H9 (cell line): ENCODE data around the gene LARP4. TPM values are rescaled to one million over a fixed set of nuclear protein-coding genes. Genes with fewer than 3 reads are reported as not detected.
"Not testable (repeated sequence)": the region's sequence is repeated elsewhere in the genome, so short reads cannot be mapped to it uniquely, and the experiment has no call there.

ENCODE experiments used
- DNase-seq: peaks from one replicate; pipeline ENCODE4 v3.0.0-alpha.2; 2017
- H2AFZ ChIP-seq: one replicate; pipeline ENCODE4 v1.6.1; 2013; ENCODE audit warnings: mild to moderate bottlenecking, low read length, control low read depth, moderate library complexity
- H2AK5ac ChIP-seq: 2 replicates; pipeline ENCODE4 v1.6.1; 2013; ENCODE audit warnings: low read length, control low read depth, mixed read lengths; ENCODE audit not compliant: insufficient read length
- H2BK120ac ChIP-seq: one replicate; pipeline ENCODE4 v1.6.1; 2013; ENCODE audit warnings: low read depth, mild to moderate bottlenecking, low read length, control low read depth, inconsistent platforms; ENCODE audit not compliant: poor library complexity, severe bottlenecking
- H2BK12ac ChIP-seq: 2 replicates; pipeline ENCODE4 v1.6.1; 2013; ENCODE audit warnings: low read length, control low read depth, mixed read lengths, low read depth; ENCODE audit not compliant: insufficient read length
- H2BK15ac ChIP-seq: 2 replicates; pipeline ENCODE4 v1.6.1; 2013; ENCODE audit warnings: low read depth, low read length, control low read depth
- H2BK20ac ChIP-seq: one replicate; pipeline ENCODE4 v1.6.1; 2013; ENCODE audit warnings: low read depth, mild to moderate bottlenecking, low read length, control low read depth, inconsistent platforms; ENCODE audit not compliant: poor library complexity, severe bottlenecking
- H2BK5ac ChIP-seq: 2 replicates; pipeline ENCODE4 v1.6.1; 2013; ENCODE audit warnings: low read length, control low read depth, mixed read lengths; ENCODE audit not compliant: insufficient read length
- H3K14ac ChIP-seq: 2 replicates; pipeline ENCODE4 v1.6.1; 2013; ENCODE audit warnings: low read length, control low read depth; ENCODE audit not compliant: insufficient read depth
- H3K18ac ChIP-seq: 2 replicates; pipeline ENCODE4 v1.6.1; 2013; ENCODE audit warnings: low read depth, mild to moderate bottlenecking, mixed read lengths, low read length, control low read depth; ENCODE audit not compliant: insufficient read length
- H3K23ac ChIP-seq: 2 replicates; pipeline ENCODE4 v1.6.1; 2013; ENCODE audit warnings: low read length, control low read depth, mixed read lengths, low read depth; ENCODE audit not compliant: insufficient read length
- H3K23me2 ChIP-seq: 2 replicates; pipeline ENCODE4 v1.6.1; 2013; ENCODE audit warnings: low read depth, mild to moderate bottlenecking, mixed read lengths, low read length, control low read depth; ENCODE audit not compliant: insufficient read length, poor library complexity, severe bottlenecking
- H3K27ac ChIP-seq: 2 replicates; pipeline ENCODE4 v1.5.1; 2013; ENCODE audit warnings: low read length, control low read depth, mixed read lengths, low read depth; ENCODE audit not compliant: insufficient read length
- H3K27me3 ChIP-seq: 2 replicates; pipeline ENCODE4 v1.6.1; 2013; ENCODE audit warnings: low read length, control low read depth, inconsistent platforms; ENCODE audit not compliant: insufficient read depth
- H3K4ac ChIP-seq: 2 replicates; pipeline ENCODE4 v1.6.1; 2013; ENCODE audit warnings: low read depth, mild to moderate bottlenecking, control low read depth, inconsistent platforms, low read length, moderate library complexity
- H3K4me1 ChIP-seq: 2 replicates; pipeline ENCODE4 v1.6.1; 2013; ENCODE audit warnings: low read length, control low read depth, inconsistent platforms; ENCODE audit not compliant: insufficient read depth
- H3K4me2 ChIP-seq: 2 replicates; pipeline ENCODE4 v1.6.1; 2013; ENCODE audit warnings: low read length, control low read depth, mixed read lengths; ENCODE audit not compliant: insufficient read length, insufficient read depth
- H3K56ac ChIP-seq: 2 replicates; pipeline ENCODE4 v1.6.1; 2013; ENCODE audit warnings: low read depth, mild to moderate bottlenecking, mixed read lengths, low read length, control low read depth; ENCODE audit not compliant: insufficient read length
- H3K79me1 ChIP-seq: 2 replicates; pipeline ENCODE4 v1.6.1; 2013; ENCODE audit warnings: low read depth, mild to moderate bottlenecking, moderate library complexity, low read length, control low read depth, inconsistent platforms; ENCODE audit not compliant: insufficient read depth, poor library complexity, severe bottlenecking
- H3K79me2 ChIP-seq: 2 replicates; pipeline ENCODE4 v1.6.1; 2013; ENCODE audit warnings: low read length, control low read depth, inconsistent platforms; ENCODE audit not compliant: insufficient read depth
- H3K9ac ChIP-seq: 2 replicates; pipeline ENCODE4 v1.6.1; 2013; ENCODE audit warnings: low read length, control low read depth, mixed read lengths; ENCODE audit not compliant: insufficient read length; ENCODE audit errors: extremely low read depth
- H3K9me3 ChIP-seq: one replicate; pipeline ENCODE4 v1.6.1; 2013; ENCODE audit warnings: low read depth, low read length, inconsistent platforms; ENCODE audit not compliant: control insufficient read depth
- H3T11ph ChIP-seq: one replicate; pipeline ENCODE4 v1.6.1; 2013; ENCODE audit warnings: mild to moderate bottlenecking, low read length, control low read depth, inconsistent platforms
- H4K20me1 ChIP-seq: one replicate; pipeline ENCODE4 v1.6.1; 2013; ENCODE audit not compliant: control insufficient read depth, insufficient read length, insufficient read depth
- H4K5ac ChIP-seq: 2 replicates; pipeline ENCODE4 v1.6.1; 2013; ENCODE audit warnings: low read depth, mild to moderate bottlenecking, mixed read lengths, low read length, control low read depth; ENCODE audit not compliant: insufficient read length
- H4K8ac ChIP-seq: replicated peaks from 2 replicates; pipeline ENCODE4 v1.6.1; 2013; ENCODE audit warnings: low read length, control low read depth, mixed read lengths, low read depth; ENCODE audit not compliant: insufficient read length
- H4K91ac ChIP-seq: 2 replicates; pipeline ENCODE4 v1.6.1; 2013; ENCODE audit warnings: low read depth, mild to moderate bottlenecking, moderate library complexity, mixed read lengths, low read length, control low read depth; ENCODE audit not compliant: insufficient read length
- H3K27ac Mint-ChIP-seq, 3 experiments: 2 replicates in 2 of 3; 3 replicates in 1 of 3; pipeline ENCODE4 v1.8.0; 2020 to 2021; ENCODE audit warnings: mixed read lengths in 3 of 3, mild to moderate bottlenecking in 1 of 3, moderate library complexity in 1 of 3
- H3K27me3 Mint-ChIP-seq: 2 replicates; pipeline ENCODE4 v1.8.0; 2021; ENCODE audit warnings: low read depth, mild to moderate bottlenecking, moderate library complexity, mixed read lengths
- H3K36me3 Mint-ChIP-seq, 3 experiments: 2 replicates in 2 of 3; 3 replicates in 1 of 3; pipeline ENCODE4 v1.8.0; 2020 to 2021; ENCODE audit warnings: low read depth in 3 of 3, mixed read lengths in 3 of 3; ENCODE audit not compliant: insufficient read depth in 1 of 3
- H3K4me1 Mint-ChIP-seq, 2 experiments: 2 replicates each; pipeline ENCODE4 v1.8.0; 2020; ENCODE audit warnings: mixed read lengths in 2 of 2
- H3K4me3 Mint-ChIP-seq, 2 experiments: 2 replicates in 1 of 2; 3 replicates in 1 of 2; pipeline ENCODE4 v1.8.0; 2020 to 2021; ENCODE audit warnings: mild to moderate bottlenecking in 2 of 2, mixed read lengths in 2 of 2, moderate library complexity in 1 of 2
- H3K9me3 Mint-ChIP-seq, 2 experiments: 2 replicates in 1 of 2; 3 replicates in 1 of 2; pipeline ENCODE4 v1.8.0; 2020; ENCODE audit warnings: mild to moderate bottlenecking in 2 of 2, mixed read lengths in 2 of 2, moderate library complexity in 1 of 2
- CTCF ChIP-seq: fragments of 200-600 bp; sonication (generic); conservative IDR thresholded peaks from 3 replicates; pipeline ENCODE4 v1.8.0; 2021; ENCODE audit warnings: antibody characterized with exemption, mild to moderate bottlenecking
- WGBS: extraction: QIAGEN DNeasy Blood & Tissue Kit; methylation state at CpG from one replicate; pipeline ENCODE4 v1.1.7; 2013; ENCODE audit warnings: missing lambda C conversion rate, low lambda C conversion rate, mixed read lengths; ENCODE audit not compliant: insufficient read length; ENCODE audit errors: extremely low coverage; 5-methylcytosine and 5-hydroxymethylcytosine counted together
- total RNA-seq: library from RNA; stranded (reverse); gene quantifications from 2 replicates; pipeline ENCODE4 v1.2.1, GENCODE V29; 2021

The LARP4 gene
- total RNA-seq, 1 experiment from 2014 or later = 82.3 TPM

GRCh38 chr12:50520416-50521207, 119.9 kb downstream of the LARP4 start:
- peak overlapping the region in 2 of 3 experiments; percentile 24 to 75; a peak in 3 of 7 replicates for H3K27ac Mint-ChIP-seq

DNA sequence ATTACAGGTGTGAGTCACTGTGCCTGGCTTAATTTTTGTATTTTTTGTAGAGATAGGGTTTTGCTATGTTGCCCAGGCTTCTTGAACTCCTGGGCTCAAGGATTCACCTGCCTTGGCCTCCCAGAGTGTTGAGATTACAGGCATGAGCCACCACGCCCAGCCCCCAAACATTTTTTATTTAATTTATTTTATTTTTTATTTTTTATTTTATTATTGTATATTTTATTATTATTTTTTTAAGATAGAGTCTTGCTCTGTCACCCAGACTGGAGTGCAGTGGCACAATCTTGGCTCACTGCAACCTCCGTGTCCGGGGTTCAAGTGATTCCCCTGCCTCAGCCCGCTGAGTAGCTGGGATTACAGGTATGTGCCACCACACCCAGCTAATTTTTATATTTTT, 121.1 kb downstream of the LARP4 start:
- not testable (repeated sequence) for H3K4me3 Mint-ChIP-seq, H3K4me1 ChIP-seq, H3K27ac Mint-ChIP-seq, H4K8ac ChIP-seq, H3K4ac ChIP-seq, H3K14ac ChIP-seq, H4K5ac ChIP-seq, H2AK5ac ChIP-seq, H3K9me3 ChIP-seq, H3K27me3 ChIP-seq, H4K91ac ChIP-seq, H2BK20ac ChIP-seq, H3K23ac ChIP-seq, H4K20me1 ChIP-seq, H3K4me2 ChIP-seq, H3K27ac ChIP-seq, H3K18ac ChIP-seq, H2BK12ac ChIP-seq, H3K27me3 Mint-ChIP-seq, H2BK120ac ChIP-seq, H3K23me2 ChIP-seq, H3K56ac ChIP-seq, H2BK15ac ChIP-seq, DNase-seq, H3K79me1 ChIP-seq, H3K9me3 Mint-ChIP-seq, H3K79me2 ChIP-seq, H3K36me3 Mint-ChIP-seq, H3K9ac ChIP-seq, H3T11ph ChIP-seq, H2BK5ac ChIP-seq, H2AFZ ChIP-seq
- no CpG with 5 or more reads among the region's 4 CpGs for WGBS
- peaks cover 14 to 16% of the 10 kb centered on the region in 2 experiments for H3K4me1 Mint-ChIP-seq

More at GRCh38 chr12:50520416-50521207, 119.9 kb downstream of the LARP4 start:
- no peak for TF ChIP-seq CTCF
- H3T11ph ChIP-seq = no peak overlapping the region
- no peaks in the 10 kb centered on the region for H4K20me1 ChIP-seq
- H3K4me1 ChIP-seq = no peaks in the 10 kb centered on the region; the same call in 1 of the 2 replicates
- H3K4ac ChIP-seq = no peak overlapping the region
- peaks cover 0 to 2% (median 1%) of the 10 kb centered on the region in 3 experiments; a peak in 1 of 7 replicates for H3K36me3 Mint-ChIP-seq
- no peak overlapping the region for H4K5ac ChIP-seq
- no peak overlapping the region for H4K91ac ChIP-seq
- peaks cover 3% of the 10 kb centered on the region for H3K79me1 ChIP-seq
- H3K4me1 Mint-ChIP-seq = peaks cover 6 to 8% of the 10 kb centered on the region in 2 experiments; a peak in 3 of 4 replicates
- no peak overlapping the region for H3K56ac ChIP-seq
- H3K27ac ChIP-seq = no peak overlapping the region
- no peak overlapping the region for H3K14ac ChIP-seq
- no peak overlapping the region for H2BK15ac ChIP-seq
- H4K8ac ChIP-seq = no peak overlapping the region
- no peak overlapping the region for H3K4me3 Mint-ChIP-seq
- H3K27me3 Mint-ChIP-seq = no peaks in the 10 kb centered on the region
- H3K18ac ChIP-seq = no peak overlapping the region
- H3K9ac ChIP-seq = no peak overlapping the region
- H3K23ac ChIP-seq = no peak overlapping the region
- H2AFZ ChIP-seq = no peak overlapping the region
- no peaks in the 10 kb centered on the region for H3K27me3 ChIP-seq
- H2BK5ac ChIP-seq = no peak overlapping the region
- no peak overlapping the region for H2AK5ac ChIP-seq
- no peaks in the 10 kb centered on the region for H3K23me2 ChIP-seq
- peaks cover 8% of the 10 kb centered on the region; the same call in 1 of the 2 replicates for H3K79me2 ChIP-seq
- no CpG with 5 or more reads among the region's 8 CpGs for WGBS
- H3K9me3 ChIP-seq = no peaks in the 10 kb centered on the region
- no peaks in the 10 kb centered on the region for H3K9me3 Mint-ChIP-seq
- H2BK12ac ChIP-seq = no peak overlapping the region
- no peak overlapping the region for H2BK20ac ChIP-seq
- H3K4me2 ChIP-seq = no peak overlapping the region
- H2BK120ac ChIP-seq = no peak overlapping the region
- no peak for DNase-seq
